ENCODE data around the gene OR9A2. TPM values are rescaled to one million over a fixed set of nuclear protein-coding genes. Genes with fewer than 3 reads are reported as not detected.

OR9A2 gene
- total RNA-seq, 1 experiment from 2014 or later = not detected

- TF ChIP-seq MYBL2 (CRISPR knock-in tag; IDR thresholded peaks at IDR 0.05) = no peak
Measured at GRCh38 chr7:143054621-143055020, 27.7 kb upstream of the OR9A2 start (continued).

- no peak for DNase-seq (ENCODE audit: low spot score)
- TF ChIP-seq ATF1 (CRISPR knock-in tag; IDR thresholded peaks at IDR 0.05) = no peak
- TF ChIP-seq CREB1 (CRISPR knock-in tag; IDR thresholded peaks at IDR 0.05) = no peak
- TF ChIP-seq RORB (CRISPR knock-in tag; IDR thresholded peaks at IDR 0.05) = no peak
- TF ChIP-seq ZNF232 (CRISPR knock-in tag; IDR thresholded peaks at IDR 0.05) = no peak
- TF ChIP-seq ESRRA (CRISPR knock-in tag; IDR thresholded peaks at IDR 0.05; ENCODE audit: borderline replicate concordance) = no peak
- Mint-ChIP-seq H3K36me3 (no peaks in the 10 kb centered on the region), H3K9me3 (peaks cover 5% of the 10 kb centered on the region), H3K4me3 (no peak within 1 kb of the TSS), H3K27me3 (ENCODE audit: low read depth) (no peaks in the 10 kb centered on the region; the same call in 1 of the 2 replicates), H3K27ac (no peak within 1 kb of the TSS), H3K4me1 (no peaks in the 10 kb centered on the region)
- POLR2A ChIA-PET = no interaction called here
- CTCF ChIA-PET = interaction anchor here (1.2 kb wide), 1 partner anchor 163 kb away, joined by 3 read pairs; no protein-coding TSS in a partner anchor
- ATAC-seq = no peak
Measured at GRCh38 chr7:143052041-143052440, 25.1 kb upstream of the OR9A2 start, which contains the start of gene OR6V1. TSS of gene OR6V1 (plus strand) at chr7:143052341. CDS start at chr7:143052341, 0 bp downstream.

- CTCF ChIA-PET = interaction anchor here (0.9 kb wide), 1 partner anchor 164 kb away, joined by 4 read pairs; no protein-coding TSS in a partner anchor
- Mint-ChIP-seq H3K36me3 (no peaks in the 10 kb centered on the region), H3K4me3 (no peak overlapping the region), H3K9me3 (peaks cover 3% of the 10 kb centered on the region), H3K4me1 (no peaks in the 10 kb centered on the region), H3K27ac (no peak overlapping the region), H3K27me3 (ENCODE audit: low read depth) (no peaks in the 10 kb centered on the region; the same call in 1 of the 2 replicates)
- DNase-seq (ENCODE audit: low spot score) (no peak), ATAC-seq (no peak)
- POLR2A ChIA-PET = no interaction called here
- TF ChIP-seq ZNF416 (CRISPR knock-in tag; IDR thresholded peaks at IDR 0.05) (no peak), FOXJ3 (CRISPR knock-in tag; IDR thresholded peaks at IDR 0.05; ENCODE audit: borderline replicate concordance) (no peak), ZBTB21 (CRISPR knock-in tag; IDR thresholded peaks at IDR 0.05; ENCODE audit: borderline replicate concordance) (no peak), NFYB (CRISPR knock-in tag; conservative IDR thresholded peaks at IDR 0.05; ENCODE audit: low read depth) (no peak), CREB1 (CRISPR knock-in tag; IDR thresholded peaks at IDR 0.05) (no peak), RORB (CRISPR knock-in tag; IDR thresholded peaks at IDR 0.05) (no peak)
Measured at GRCh38 chr7:143050931-143051330, 24.0 kb upstream of the OR9A2 start.

- ChIA-PET CTCF (no interaction called here), POLR2A (no interaction called here)
- Mint-ChIP-seq H3K27me3 (ENCODE audit: low read depth) (no peaks in the 10 kb centered on the region; the same call in 1 of the 2 replicates), H3K4me1 (no peaks in the 10 kb centered on the region), H3K4me3 (no peak overlapping the region), H3K9me3 (no peaks in the 10 kb centered on the region), H3K36me3 (no peaks in the 10 kb centered on the region), H3K27ac (no peak overlapping the region)
- no peak for DNase-seq (ENCODE audit: low spot score)
- ATAC-seq = no peak
- TF ChIP-seq TCF7 (CRISPR knock-in tag; IDR thresholded peaks at IDR 0.05; ENCODE audit: low read depth) (no peak), E2F1 (CRISPR knock-in tag; IDR thresholded peaks at IDR 0.05) (no peak), RELA (CRISPR knock-in tag; IDR thresholded peaks at IDR 0.05; ENCODE audit: borderline replicate concordance) (no peak), ZNF416 (CRISPR knock-in tag; IDR thresholded peaks at IDR 0.05) (no peak), CBFB (CRISPR knock-in tag; IDR thresholded peaks at IDR 0.05; ENCODE audit: low read depth) (no peak), ELF4 (CRISPR knock-in tag; IDR thresholded peaks at IDR 0.05; ENCODE audit: low read depth) (no peak), CREB1 (CRISPR knock-in tag; IDR thresholded peaks at IDR 0.05) (no peak), FOXP4 (CRISPR knock-in tag; IDR thresholded peaks at IDR 0.05) (no peak), HMGA2 (CRISPR knock-in tag; IDR thresholded peaks at IDR 0.05) (no peak), FOXP1 (CRISPR knock-in tag; IDR thresholded peaks at IDR 0.05; ENCODE audit: borderline replicate concordance) (no peak), ZNF512 (CRISPR knock-in tag; IDR thresholded peaks at IDR 0.05; ENCODE audit: borderline replicate concordance) (no peak), ERG (CRISPR knock-in tag; IDR thresholded peaks at IDR 0.05) (no peak), MXD4 (CRISPR knock-in tag; IDR thresholded peaks at IDR 0.05; ENCODE audit: borderline replicate concordance) (no peak), CTCF (IDR thresholded peaks at IDR 0.05) (no peak), OVOL2 (CRISPR knock-in tag; IDR thresholded peaks at IDR 0.05; ENCODE audit: borderline replicate concordance) (no peak), SP1 (CRISPR knock-in tag; conservative IDR thresholded peaks at IDR 0.05) (no peak), EMX1 (CRISPR knock-in tag; IDR thresholded peaks at IDR 0.05) (no peak)
Measured at GRCh38 chr7:143049362-143049761, 22.4 kb upstream of the OR9A2 start.
